ENCODE data around the gene NUDCD3.

Gene NUDCD3

DNA sequence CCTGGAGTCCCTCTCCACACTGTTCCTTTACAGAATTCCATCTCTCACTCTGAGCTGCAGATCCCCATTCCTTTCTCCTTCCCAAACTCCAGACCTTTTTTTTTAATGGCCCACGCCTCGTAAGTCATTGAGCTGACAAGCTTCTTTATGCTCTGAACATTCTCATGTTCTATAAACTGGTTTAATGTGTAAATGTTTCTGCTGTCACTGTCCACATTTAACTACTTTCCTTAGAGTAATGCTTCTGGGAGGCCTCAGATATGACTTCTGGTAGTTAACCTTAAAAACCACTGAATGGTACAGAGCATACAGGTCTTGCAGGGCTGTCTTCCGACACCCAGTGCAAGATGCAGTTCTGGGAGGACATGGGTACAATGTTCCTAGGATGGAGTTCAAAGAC is 94.0 kb downstream of the NUDCD3 start:
- Mint-ChIP-seq H3K9me3 (no peaks in the 10 kb centered on the region), H3K4me1 (peaks cover 44% of the 10 kb centered on the region), H3K36me3 (ENCODE audit: low read depth) (peaks cover 23% of the 10 kb centered on the region), H3K27me3 (ENCODE audit: low read depth) (no peaks in the 10 kb centered on the region), H3K27ac (peak overlapping the region in 1 of 3 experiments; percentile 9), H3K4me3 (no peak overlapping the region)
- TF ChIP-seq, protein P1, sequence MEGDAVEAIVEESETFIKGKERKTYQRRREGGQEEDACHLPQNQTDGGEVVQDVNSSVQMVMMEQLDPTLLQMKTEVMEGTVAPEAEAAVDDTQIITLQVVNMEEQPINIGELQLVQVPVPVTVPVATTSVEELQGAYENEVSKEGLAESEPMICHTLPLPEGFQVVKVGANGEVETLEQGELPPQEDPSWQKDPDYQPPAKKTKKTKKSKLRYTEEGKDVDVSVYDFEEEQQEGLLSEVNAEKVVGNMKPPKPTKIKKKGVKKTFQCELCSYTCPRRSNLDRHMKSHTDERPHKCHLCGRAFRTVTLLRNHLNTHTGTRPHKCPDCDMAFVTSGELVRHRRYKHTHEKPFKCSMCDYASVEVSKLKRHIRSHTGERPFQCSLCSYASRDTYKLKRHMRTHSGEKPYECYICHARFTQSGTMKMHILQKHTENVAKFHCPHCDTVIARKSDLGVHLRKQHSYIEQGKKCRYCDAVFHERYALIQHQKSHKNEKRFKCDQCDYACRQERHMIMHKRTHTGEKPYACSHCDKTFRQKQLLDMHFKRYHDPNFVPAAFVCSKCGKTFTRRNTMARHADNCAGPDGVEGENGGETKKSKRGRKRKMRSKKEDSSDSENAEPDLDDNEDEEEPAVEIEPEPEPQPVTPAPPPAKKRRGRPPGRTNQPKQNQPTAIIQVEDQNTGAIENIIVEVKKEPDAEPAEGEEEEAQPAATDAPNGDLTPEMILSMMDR (IDR thresholded peaks at IDR 0.05; ENCODE audit: unreplicated experiment in 3 of 3): no peak

DNA sequence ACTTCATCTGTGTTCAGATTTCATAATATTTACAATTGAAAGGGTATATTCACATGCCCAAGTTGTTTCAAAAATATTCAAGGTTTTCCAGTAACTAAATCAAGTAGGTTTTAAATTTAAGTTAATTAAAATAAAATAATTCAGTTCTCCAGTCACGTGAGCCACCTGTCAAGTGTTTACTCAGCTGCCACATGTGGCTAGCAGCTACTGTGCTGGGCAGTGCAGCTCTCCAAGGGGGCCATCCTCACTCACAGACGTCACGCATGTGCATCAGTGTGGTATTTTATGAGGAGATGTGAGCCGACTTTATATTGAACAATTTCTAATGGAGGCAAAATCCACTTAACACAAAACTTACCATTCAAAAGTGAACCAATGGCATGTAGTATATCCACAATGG is 95.4 kb downstream of the NUDCD3 start:
- TF ChIP-seq, protein P1 (IDR thresholded peaks at IDR 0.05; ENCODE audit: unreplicated experiment in 3 of 3): no peak
- Mint-ChIP-seq H3K9me3 (no peaks in the 10 kb centered on the region), H3K27ac (no peak overlapping the region), H3K4me1 (peaks cover 35% of the 10 kb centered on the region), H3K27me3 (ENCODE audit: low read depth) (no peaks in the 10 kb centered on the region), H3K36me3 (ENCODE audit: low read depth) (peaks cover 34% of the 10 kb centered on the region), H3K4me3 (no peak overlapping the region)

DNA sequence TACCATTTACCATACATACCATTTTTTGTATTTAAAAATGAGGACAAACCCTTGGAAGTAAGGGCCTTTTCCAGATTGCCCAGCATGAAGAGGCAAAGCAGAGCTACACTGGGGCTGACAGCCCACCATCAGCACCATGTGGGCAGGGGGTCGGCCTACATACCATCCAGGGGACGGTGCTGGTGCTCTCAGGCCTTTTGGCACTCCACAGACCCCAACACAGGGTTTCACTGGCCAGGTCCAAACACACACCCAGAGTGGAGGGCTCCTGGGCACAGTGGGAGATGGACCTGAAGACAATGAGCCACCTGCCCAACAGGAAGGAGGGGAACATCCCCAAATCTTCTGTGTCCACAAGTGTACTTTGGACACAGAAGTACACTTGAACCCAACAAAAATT is 95.8 kb downstream of the NUDCD3 start:
- TF ChIP-seq, protein P1 (IDR thresholded peaks at IDR 0.05; ENCODE audit: unreplicated experiment in 3 of 3): no peak
- H3K36me3 Mint-ChIP-seq (ENCODE audit: low read depth): peaks cover 35% of the 10 kb centered on the region
- H3K4me1 Mint-ChIP-seq: peaks cover 31% of the 10 kb centered on the region
- no peak overlapping the region for H3K27ac Mint-ChIP-seq
- no peaks in the 10 kb centered on the region for H3K9me3 Mint-ChIP-seq
- H3K27me3 Mint-ChIP-seq (ENCODE audit: low read depth): no peaks in the 10 kb centered on the region
- H3K4me3 Mint-ChIP-seq: no peak overlapping the region

DNA sequence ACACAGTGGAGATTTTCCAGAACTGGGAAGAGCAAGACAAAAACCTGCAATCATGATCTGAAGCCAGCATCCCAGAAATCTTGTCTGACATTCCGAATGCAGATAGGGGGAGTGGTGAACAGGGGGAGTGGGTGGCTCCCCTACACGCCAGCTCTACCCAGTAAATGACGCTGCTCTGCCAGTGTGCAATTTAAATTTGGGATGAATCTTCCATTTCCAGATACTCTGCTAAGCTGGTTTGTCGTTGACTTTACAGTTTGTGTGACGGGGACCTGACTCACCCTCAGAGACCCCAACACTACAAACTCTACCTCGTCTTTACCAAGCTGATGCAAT is 96.4 kb downstream of the NUDCD3 start:
- H3K4me3 Mint-ChIP-seq: no peak overlapping the region
- TF ChIP-seq, protein P1 (IDR thresholded peaks at IDR 0.05; ENCODE audit: unreplicated experiment in 3 of 3): no peak
- H3K27ac Mint-ChIP-seq: no peak overlapping the region
- no peaks in the 10 kb centered on the region for H3K27me3 Mint-ChIP-seq (ENCODE audit: low read depth)
- peaks cover 38% of the 10 kb centered on the region for H3K36me3 Mint-ChIP-seq (ENCODE audit: low read depth)
- H3K9me3 Mint-ChIP-seq: no peaks in the 10 kb centered on the region
- H3K4me1 Mint-ChIP-seq: peaks cover 26% of the 10 kb centered on the region

DNA sequence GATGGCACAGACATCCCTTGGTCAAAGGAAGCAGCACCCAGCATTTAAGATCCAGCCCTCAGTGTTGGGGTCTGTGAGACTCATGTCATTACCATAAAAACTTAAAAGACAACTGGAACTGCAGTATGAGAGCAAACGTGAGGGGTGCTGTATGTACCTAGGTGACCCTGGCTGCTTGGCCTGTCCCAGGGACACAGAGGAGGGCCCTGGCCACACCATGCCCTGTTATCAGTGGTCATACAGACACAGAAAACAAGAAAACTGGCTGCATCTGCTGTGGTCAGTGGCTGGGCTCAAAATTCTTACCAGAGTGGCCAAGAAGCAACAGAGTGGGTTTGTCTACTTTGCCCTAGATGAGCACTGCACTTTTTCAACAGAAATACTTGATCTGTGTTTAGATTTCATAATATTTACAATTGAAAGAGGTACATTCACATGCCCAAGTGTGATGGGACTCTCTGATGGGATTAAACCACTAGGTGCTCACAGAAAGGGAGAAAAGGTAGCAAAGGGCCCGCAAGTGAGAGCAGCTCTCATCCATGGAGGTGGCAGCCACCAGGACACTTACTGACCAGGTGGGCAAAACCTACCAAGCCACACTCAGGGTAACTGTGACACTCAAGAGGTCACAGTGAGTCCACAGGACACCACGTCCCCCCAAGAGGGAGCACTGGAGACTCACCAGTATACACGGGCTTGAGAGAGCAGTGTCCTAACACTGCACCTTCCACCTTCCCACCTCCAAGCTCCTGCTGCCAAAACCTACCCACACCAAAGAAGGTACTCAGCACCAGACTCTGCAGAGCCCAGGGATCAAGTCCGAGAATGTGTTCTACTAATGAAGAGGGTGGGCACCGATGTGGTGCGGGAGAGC is 97.0 kb downstream of the NUDCD3 start:
- Mint-ChIP-seq H3K27ac (no peak overlapping the region), H3K36me3 (ENCODE audit: low read depth) (peaks cover 36% of the 10 kb centered on the region), H3K27me3 (ENCODE audit: low read depth) (no peaks in the 10 kb centered on the region), H3K4me3 (no peak overlapping the region), H3K9me3 (no peaks in the 10 kb centered on the region), H3K4me1 (peaks cover 20% of the 10 kb centered on the region)
- TF ChIP-seq, protein P1 (IDR thresholded peaks at IDR 0.05; ENCODE audit: unreplicated experiment in 3 of 3): no peak

DNA sequence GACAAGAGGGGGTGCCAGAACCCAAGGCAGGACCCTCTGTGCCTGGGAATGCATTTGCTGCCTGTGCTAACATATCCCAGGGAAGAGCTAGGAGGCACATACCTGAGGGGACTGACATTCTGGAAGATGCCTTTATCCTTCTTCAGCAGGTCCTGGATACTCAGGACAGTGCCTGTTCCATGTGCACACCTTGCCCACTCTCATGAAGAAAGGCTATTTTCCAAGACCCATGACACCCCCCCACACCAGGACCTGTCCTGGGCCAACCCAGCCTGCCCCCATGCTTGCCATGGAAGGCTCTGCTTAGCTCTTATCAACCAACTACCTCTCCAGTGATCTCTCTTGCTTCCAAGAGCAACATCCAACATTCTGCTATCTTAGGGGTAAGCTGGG is 97.8 kb downstream of the NUDCD3 start:
- Mint-ChIP-seq H3K36me3 (ENCODE audit: low read depth) (peaks cover 36% of the 10 kb centered on the region), H3K4me1 (peaks cover 12% of the 10 kb centered on the region), H3K9me3 (no peaks in the 10 kb centered on the region), H3K27me3 (ENCODE audit: low read depth) (no peaks in the 10 kb centered on the region), H3K27ac (no peak overlapping the region), H3K4me3 (no peak overlapping the region)
- TF ChIP-seq, protein P1 (IDR thresholded peaks at IDR 0.05; ENCODE audit: unreplicated experiment in 3 of 3): no peak

Measured in nephron (organoid).